BLaER1 treated with 17β-estradiol and CSF1 and Interleukin-3, amounts not matched to agents 10 nM and 100 nM (cell line): ENCODE measurements around the gene GSK3B.

ENCODE experiments used
- H3K27ac ChIP-seq, 11 experiments: shearing (Covaris generic); formaldehyde crosslinking; 2 replicates each; pipeline ENCODE4 v1.8.1; 2022
- H3K27me3 ChIP-seq, 11 experiments: shearing (Covaris generic); formaldehyde crosslinking; 2 replicates each; pipeline ENCODE4 v1.8.1; 2022
- H3K36me3 ChIP-seq, 11 experiments: shearing (Covaris generic); formaldehyde crosslinking; 2 replicates each; pipeline ENCODE4 v1.8.1; 2022
- H3K4me1 ChIP-seq, 10 experiments: shearing (Covaris generic); formaldehyde crosslinking; 2 replicates each; pipeline ENCODE4 v1.8.1; 2022
- H3K4me2 ChIP-seq, 11 experiments: shearing (Covaris generic); formaldehyde crosslinking; 2 replicates each; pipeline ENCODE4 v1.8.1; 2022
- H3K4me3 ChIP-seq, 10 experiments: shearing (Covaris generic); formaldehyde crosslinking; 2 replicates each; pipeline ENCODE4 v1.8.1; 2022
- H3K9ac ChIP-seq, 11 experiments: shearing (Covaris generic); formaldehyde crosslinking; 2 replicates each; pipeline ENCODE4 v1.8.1; 2022
- H3K9me3 ChIP-seq, 11 experiments: shearing (Covaris generic); formaldehyde crosslinking; replicated peaks in 1 of 11; 2 replicates each; pipeline ENCODE4 v1.8.1; 2022
- H4K20me1 ChIP-seq, 11 experiments: shearing (Covaris generic); formaldehyde crosslinking; 2 replicates each; pipeline ENCODE4 v1.8.1; 2022
- Cebpa-rat ChIP-seq, 11 experiments: shearing (Covaris generic); IDR thresholded peaks; 2 replicates each; pipeline ENCODE4 v1.8.1; 2022

The GSK3B gene

DNA sequence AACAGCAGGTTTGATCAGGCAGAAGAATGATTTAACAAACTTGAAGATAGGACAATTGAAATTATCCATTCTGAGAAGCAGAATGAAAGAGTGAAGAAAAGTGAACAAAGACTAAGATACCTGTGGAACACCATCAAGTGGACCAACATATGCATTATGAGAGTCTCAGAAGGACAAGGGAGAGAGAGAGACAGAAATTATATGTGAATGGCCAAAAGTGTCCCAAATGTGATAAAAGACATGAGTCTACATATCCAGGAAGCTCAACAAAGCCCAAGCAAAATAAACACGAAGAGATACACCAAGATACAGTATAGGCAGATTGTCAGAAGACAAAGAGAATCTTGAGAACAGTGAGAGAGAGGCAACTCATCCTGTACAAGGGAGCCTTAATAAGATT, 317.9 kb downstream of the GSK3B start:
- TF ChIP-seq Cebpa-rat (IDR thresholded peaks at IDR 0.05): no peak
- H3K36me3 ChIP-seq: no peaks in the 10 kb centered on the region
- H3K9ac ChIP-seq: no peak overlapping the region
- no peak overlapping the region for H3K4me2 ChIP-seq
- peaks cover 0 to 11% (median 0%) of the 10 kb centered on the region in 11 experiments; a peak in 4 of 22 replicates for H3K9me3 ChIP-seq
- H3K4me3 ChIP-seq: no peak overlapping the region
- peaks cover 0 to 21% (median 3%) of the 10 kb centered on the region in 10 experiments; a peak in 8 of 20 replicates for H3K4me1 ChIP-seq
- H3K27ac ChIP-seq: no peak overlapping the region
- no peaks in the 10 kb centered on the region for H4K20me1 ChIP-seq
- no peaks in the 10 kb centered on the region for H3K27me3 ChIP-seq

DNA sequence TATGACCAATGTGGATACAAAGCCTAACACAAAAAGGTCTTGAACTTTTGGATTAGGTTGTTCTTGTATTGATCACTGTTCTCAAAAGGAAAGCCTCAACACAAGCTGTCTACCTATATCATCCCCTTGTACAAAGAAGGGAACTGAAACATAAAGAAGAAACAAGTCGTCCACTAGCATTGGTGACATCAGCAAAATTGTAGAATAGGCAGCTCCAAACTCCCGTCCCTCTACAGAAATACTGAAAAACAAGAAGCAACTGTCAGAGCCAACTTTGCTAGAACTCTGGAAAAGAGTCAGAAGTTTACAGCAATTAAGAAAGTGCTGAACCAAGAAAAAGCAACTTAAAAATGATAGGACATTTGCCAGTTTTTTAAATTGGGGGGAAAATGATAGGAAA, 319.8 kb downstream of the GSK3B start:
- peak overlapping the region in 3 of 11 experiments; percentile 36 to 76 (median 57); a peak in 6 of 22 replicates for H3K4me2 ChIP-seq
- no peak for TF ChIP-seq Cebpa-rat (IDR thresholded peaks at IDR 0.05)
- H4K20me1 ChIP-seq: no peaks in the 10 kb centered on the region
- H3K9ac ChIP-seq: no peak overlapping the region
- H3K36me3 ChIP-seq: no peaks in the 10 kb centered on the region
- no peak overlapping the region for H3K27ac ChIP-seq
- H3K4me3 ChIP-seq: no peak overlapping the region
- H3K4me1 ChIP-seq: peaks cover 0 to 21% (median 0%) of the 10 kb centered on the region in 10 experiments; a peak in 6 of 20 replicates
- no peaks in the 10 kb centered on the region for H3K27me3 ChIP-seq
- H3K9me3 ChIP-seq: peaks cover 0 to 11% (median 0%) of the 10 kb centered on the region in 11 experiments; a peak in 4 of 22 replicates
